WTC11 (cell line): ENCODE data around the gene NKG7. TPM values are rescaled to one million over a fixed set of nuclear protein-coding genes. Genes with fewer than 3 reads are reported as not detected.
A peak's percentile ranks its signal among the peaks of the same experiment; 100 is the strongest.

Experiments used
- ATAC-seq: fragments of 200-7000 bp; cut with Tn5 transposase; 2 replicates; pipeline ENCODE4 v1.10.0; 2021; ENCODE audit warnings: mild to moderate bottlenecking, moderate library complexity
- CTCF ChIA-PET: fragments of 300-600 bp; sonication (Branson Sonifier 250); formaldehyde crosslinking; loops from one replicate; lab custom pipeline; 2021; ENCODE audit warnings: antibody characterized with exemption; lab: Charles Lee
- POLR2A ChIA-PET: fragments of 350-600 bp; sonication (Branson Sonifier 250); formaldehyde crosslinking; loops from one replicate; lab custom pipeline; 2021; ENCODE audit warnings: antibody characterized with exemption; lab: Charles Lee
- DNase-seq: peaks from one replicate; pipeline ENCODE4 v3.0.0; 2021; ENCODE audit warnings: low spot score
- H3K27ac Mint-ChIP-seq: 2 replicates; pipeline ENCODE4 v1.8.0; 2021; ENCODE audit warnings: mixed read lengths
- H3K27me3 Mint-ChIP-seq: 2 replicates; pipeline ENCODE4 v1.8.0; 2021; ENCODE audit warnings: low read depth, mild to moderate bottlenecking, moderate library complexity, mixed read lengths
- H3K36me3 Mint-ChIP-seq: 2 replicates; pipeline ENCODE4 v1.8.0; 2021; ENCODE audit warnings: mixed read lengths
- H3K4me1 Mint-ChIP-seq: 2 replicates; pipeline ENCODE4 v1.8.0; 2022; ENCODE audit warnings: mixed read lengths
- H3K4me3 Mint-ChIP-seq: 2 replicates; pipeline ENCODE4 v1.8.0; 2021; ENCODE audit warnings: mild to moderate bottlenecking, moderate library complexity, mixed read lengths
- H3K9me3 Mint-ChIP-seq: 2 replicates; pipeline ENCODE4 v1.8.0; 2021; ENCODE audit warnings: mixed read lengths
- E2F4 ChIP-seq: sonication (generic); formaldehyde crosslinking; IDR thresholded peaks from 2 replicates; pipeline ENCODE4 v1.8.1; 2022; ENCODE audit warnings: low read depth, mild to moderate bottlenecking, moderate library complexity, missing genetic modification reagents, borderline replicate concordance
- E2F5 ChIP-seq: sonication (generic); formaldehyde crosslinking; IDR thresholded peaks from 2 replicates; pipeline ENCODE4 v1.8.1; 2022; ENCODE audit warnings: mild to moderate bottlenecking, moderate library complexity, missing genetic modification reagents
- EMX1 ChIP-seq: fragments of 250-450 bp; sonication (Bioruptor Pico); IDR thresholded peaks from 2 replicates; pipeline ENCODE4 v1.8.0; 2021; ENCODE audit warnings: mild to moderate bottlenecking
- ESRRA ChIP-seq: sonication (generic); formaldehyde crosslinking; IDR thresholded peaks from 2 replicates; pipeline ENCODE4 v1.8.1; 2022; ENCODE audit warnings: mild to moderate bottlenecking, missing genetic modification reagents, borderline replicate concordance
- FOXJ3 ChIP-seq: sonication (generic); formaldehyde crosslinking; IDR thresholded peaks from 2 replicates; pipeline ENCODE4 v1.9.0; 2021; ENCODE audit warnings: missing genetic modification reagents, mild to moderate bottlenecking, borderline replicate concordance
- GTF2I ChIP-seq: fragments of 250-450 bp; sonication (Bioruptor Pico); conservative IDR thresholded peaks from 2 replicates; pipeline ENCODE4 v1.4.0; 2021; ENCODE audit warnings: mild to moderate bottlenecking
- HMGXB4 ChIP-seq: sonication (generic); formaldehyde crosslinking; IDR thresholded peaks from 2 replicates; pipeline ENCODE4 v1.8.1; 2023; ENCODE audit warnings: mild to moderate bottlenecking, moderate library complexity, missing genetic modification reagents
- IRF2 ChIP-seq: sonication (generic); formaldehyde crosslinking; IDR thresholded peaks from 2 replicates; pipeline ENCODE4 v1.8.0; 2022; ENCODE audit warnings: low read depth, missing genetic modification reagents, borderline replicate concordance
- JUN ChIP-seq: sonication (generic); formaldehyde crosslinking; IDR thresholded peaks from 2 replicates; pipeline ENCODE4 v1.8.0; 2023; ENCODE audit warnings: mild to moderate bottlenecking, missing genetic modification reagents
- NFYB ChIP-seq: sonication (generic); formaldehyde crosslinking; conservative IDR thresholded peaks from 2 replicates; pipeline ENCODE4 v1.8.0; 2022; ENCODE audit warnings: low read depth, missing genetic modification reagents
- NR1H2 ChIP-seq: sonication (generic); formaldehyde crosslinking; IDR thresholded peaks from 2 replicates; pipeline ENCODE4 v1.9.0; 2021; ENCODE audit warnings: mild to moderate bottlenecking, moderate library complexity, missing genetic modification reagents
- SP1 ChIP-seq: sonication (generic); formaldehyde crosslinking; conservative IDR thresholded peaks from 2 replicates; pipeline ENCODE4 v1.8.1; 2022; ENCODE audit warnings: missing genetic modification reagents
- STAT6 ChIP-seq: sonication (generic); formaldehyde crosslinking; conservative IDR thresholded peaks from 2 replicates; pipeline ENCODE4 v1.8.1; 2023; ENCODE audit warnings: mild to moderate bottlenecking, low read depth, missing genetic modification reagents, moderate library complexity
- TCF7 ChIP-seq: sonication (generic); formaldehyde crosslinking; IDR thresholded peaks from 2 replicates; pipeline ENCODE4 v1.8.0; 2022; ENCODE audit warnings: mild to moderate bottlenecking, low read depth, missing genetic modification reagents, moderate library complexity
- USF2 ChIP-seq: sonication (generic); formaldehyde crosslinking; IDR thresholded peaks from 2 replicates; pipeline ENCODE4 v1.8.1; 2023; ENCODE audit warnings: mild to moderate bottlenecking, missing genetic modification reagents, moderate library complexity
- ZNF121 ChIP-seq: sonication (generic); formaldehyde crosslinking; IDR thresholded peaks from 2 replicates; pipeline ENCODE4 v1.8.0; 2023; ENCODE audit warnings: missing genetic modification reagents
- ZNF281 ChIP-seq: sonication (generic); formaldehyde crosslinking; IDR thresholded peaks from 2 replicates; pipeline ENCODE4 v1.8.0; 2023; ENCODE audit warnings: mild to moderate bottlenecking, missing genetic modification reagents
- total RNA-seq: library from RNA; stranded (reverse); gene quantifications from 3 replicates; pipeline ENCODE4 v1.2.3, GENCODE V29; 2021

The NKG7 gene
- total RNA-seq, 1 experiment from 2014 or later = 0.63 TPM

- H3K27ac Mint-ChIP-seq = no peak overlapping the region
- peaks cover 22% of the 10 kb centered on the region for H3K4me1 Mint-ChIP-seq
- no peak for TF ChIP-seq SP1 (CRISPR knock-in tag)
- peaks cover 23% of the 10 kb centered on the region for H3K36me3 Mint-ChIP-seq
- H3K27me3 Mint-ChIP-seq = peaks cover 18% of the 10 kb centered on the region
- H3K4me3 Mint-ChIP-seq = no peak overlapping the region
- ChIA-PET POLR2A (no interaction called here), CTCF (interaction anchor here (0.9 to 2.5 kb wide), 5 partner anchors 9 to 179 kb away, joined by 4 to 21 read pairs (median 5); no protein-coding TSS in a partner anchor)
- DNase-seq (no peak), ATAC-seq (no peak)
- peaks cover 11% of the 10 kb centered on the region for H3K9me3 Mint-ChIP-seq
Measured at GRCh38 chr19:51337141-51337860, 35.2 kb downstream of the NKG7 start.

GRCh38 chr19:51333836-51334460, 38.5 kb downstream of the NKG7 start:
- ChIA-PET CTCF (interaction anchor here (1.0 kb wide), 1 partner anchor 88 kb away, joined by 3 read pairs; no protein-coding TSS in a partner anchor), POLR2A (no interaction called here)
- Mint-ChIP-seq H3K9me3 (peaks cover 25% of the 10 kb centered on the region), H3K36me3 (peaks cover 47% of the 10 kb centered on the region), H3K27me3 (peaks cover 2% of the 10 kb centered on the region; the same call in 1 of the 2 replicates), H3K27ac (no peak overlapping the region), H3K4me3 (no peak overlapping the region), H3K4me1 (peaks cover 8% of the 10 kb centered on the region)
- ATAC-seq (peak; percentile 40), DNase-seq (no peak)
- TF ChIP-seq USF2 (CRISPR knock-in tag) (no peak), NFYB (CRISPR knock-in tag) (peak; percentile 66), E2F4 (CRISPR knock-in tag) (no peak), IRF2 (CRISPR knock-in tag) (no peak)

GRCh38 chr19:51331716-51332115, 40.7 kb downstream of the NKG7 start:
- Mint-ChIP-seq H3K4me3 (no peak overlapping the region), H3K36me3 (peaks cover 47% of the 10 kb centered on the region), H3K27me3 (peaks cover 9% of the 10 kb centered on the region), H3K27ac (no peak overlapping the region), H3K4me1 (peaks cover 8% of the 10 kb centered on the region), H3K9me3 (peaks cover 25% of the 10 kb centered on the region)
- no peak for DNase-seq
- POLR2A ChIA-PET = no interaction called here
- TF ChIP-seq ESRRA (CRISPR knock-in tag) = no peak
- no peak for TF ChIP-seq ZNF121 (CRISPR knock-in tag)
- TF ChIP-seq HMGXB4 = no peak
- no peak for TF ChIP-seq TCF7 (CRISPR knock-in tag)
- no peak for TF ChIP-seq ZNF281 (CRISPR knock-in tag)
- TF ChIP-seq EMX1 (CRISPR knock-in tag) = no peak
- TF ChIP-seq E2F5 = no peak
- TF ChIP-seq GTF2I (CRISPR knock-in tag) = no peak
- TF ChIP-seq NR1H2 (CRISPR knock-in tag) = no peak
- TF ChIP-seq FOXJ3 (CRISPR knock-in tag) = no peak
- no peak for TF ChIP-seq STAT6 (CRISPR knock-in tag)
- TF ChIP-seq JUN = no peak
- CTCF ChIA-PET = no interaction called here
- no peak for ATAC-seq
